Gastroesophageal sphincter (tissue), 3 donors: ENCODE data around the gene ABCC5.

Source experiments
- EP300 ChIP-seq: sonication (generic); formaldehyde crosslinking; IDR thresholded peaks from one replicate; pipeline ENCODE4 v1.6.1; 2017; ENCODE audit warnings: antibody characterized with exemption, mild to moderate bottlenecking
- POLR2AphosphoS5 ChIP-seq: sonication (generic); formaldehyde crosslinking; IDR thresholded peaks from one replicate; pipeline ENCODE4 v1.6.1; 2017; ENCODE audit warnings: antibody characterized with exemption
- TF ChIP-seq, protein P1 (sequence below), 4 experiments: fragments of 200-600 bp in 2 of 4; fragments of 450-650 bp in 2 of 4; sonication (generic) in 1 of 4; IDR thresholded peaks; one replicate each; pipeline ENCODE4 v1.5.1; 2017 to 2019; ENCODE audit warnings: antibody characterized with exemption in 4 of 4, mild to moderate bottlenecking in 2 of 4, moderate library complexity in 2 of 4

DNA sequence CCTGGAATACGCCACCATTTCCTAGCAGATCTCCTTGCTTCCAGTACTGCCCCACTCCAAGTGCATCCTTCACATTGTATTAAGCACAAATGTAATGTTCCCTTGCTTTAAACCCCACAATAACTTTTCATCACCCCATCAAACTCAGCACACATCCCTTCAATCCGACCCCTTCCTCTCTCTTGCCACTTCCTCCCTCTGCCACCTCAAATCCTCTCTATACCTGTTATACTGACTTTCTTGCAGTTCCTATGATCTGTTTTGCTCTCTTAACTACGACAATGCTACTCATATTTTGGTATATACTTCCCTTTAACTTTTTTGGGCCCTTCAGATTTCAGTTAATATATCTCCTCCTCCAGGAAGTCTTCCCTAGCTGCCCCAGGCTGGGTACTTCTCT is 147.1 kb downstream of the ABCC5 start:
- TF ChIP-seq, protein P1, sequence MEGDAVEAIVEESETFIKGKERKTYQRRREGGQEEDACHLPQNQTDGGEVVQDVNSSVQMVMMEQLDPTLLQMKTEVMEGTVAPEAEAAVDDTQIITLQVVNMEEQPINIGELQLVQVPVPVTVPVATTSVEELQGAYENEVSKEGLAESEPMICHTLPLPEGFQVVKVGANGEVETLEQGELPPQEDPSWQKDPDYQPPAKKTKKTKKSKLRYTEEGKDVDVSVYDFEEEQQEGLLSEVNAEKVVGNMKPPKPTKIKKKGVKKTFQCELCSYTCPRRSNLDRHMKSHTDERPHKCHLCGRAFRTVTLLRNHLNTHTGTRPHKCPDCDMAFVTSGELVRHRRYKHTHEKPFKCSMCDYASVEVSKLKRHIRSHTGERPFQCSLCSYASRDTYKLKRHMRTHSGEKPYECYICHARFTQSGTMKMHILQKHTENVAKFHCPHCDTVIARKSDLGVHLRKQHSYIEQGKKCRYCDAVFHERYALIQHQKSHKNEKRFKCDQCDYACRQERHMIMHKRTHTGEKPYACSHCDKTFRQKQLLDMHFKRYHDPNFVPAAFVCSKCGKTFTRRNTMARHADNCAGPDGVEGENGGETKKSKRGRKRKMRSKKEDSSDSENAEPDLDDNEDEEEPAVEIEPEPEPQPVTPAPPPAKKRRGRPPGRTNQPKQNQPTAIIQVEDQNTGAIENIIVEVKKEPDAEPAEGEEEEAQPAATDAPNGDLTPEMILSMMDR (IDR thresholded peaks at IDR 0.05), result no peak
- TF ChIP-seq EP300 (no peak), POLR2AphosphoS5 (no peak)
